Heart right ventricle (tissue), 16 donors: ENCODE results near the gene ZNF593OS. TPM values are rescaled to one million over a fixed set of nuclear protein-coding genes. Genes with fewer than 3 reads are reported as not detected.

ENCODE experiments used
- ATAC-seq, 8 donors: fragments of 200-7000 bp; cut with Tn5 transposase; one replicate each; pipeline ENCODE4 v1.9.1; 2020; ENCODE audit warnings: mild to moderate bottlenecking in 8 of 8, moderate library complexity in 8 of 8, moderate number of reproducible peaks in 1 of 8
- DNase-seq, 2 donors: peaks; one replicate each; pipeline ENCODE4 v3.0.0-alpha.2; 2020
- H3K27ac ChIP-seq, 10 donors: fragments of 200-600 bp; sonication (generic) in 2 of 10; one replicate each; pipeline versions ENCODE4 v1.5.0 to v1.8.0; 2020 to 2022; ENCODE audit warnings: mild to moderate bottlenecking in 3 of 10
- H3K27me3 ChIP-seq, 7 donors: fragments of 200-600 bp; one replicate each; pipeline ENCODE4 v1.8.0; 2021 to 2022; ENCODE audit warnings: mild to moderate bottlenecking in 2 of 7
- H3K36me3 ChIP-seq, 9 donors: fragments of 200-600 bp; sonication (generic) in 1 of 9; one replicate each; pipeline versions ENCODE4 v1.5.0 to v1.8.0; 2020 to 2022; ENCODE audit warnings: mild to moderate bottlenecking in 2 of 9
- H3K4me1 ChIP-seq, 9 donors: fragments of 200-600 bp; sonication (generic) in 1 of 9; one replicate each; pipeline versions ENCODE4 v1.5.0 to v1.8.0; 2020 to 2022; ENCODE audit warnings: mild to moderate bottlenecking in 4 of 9
- H3K4me3 ChIP-seq, 10 donors: fragments of 200-600 bp; sonication (generic) in 2 of 10; one replicate each; pipeline versions ENCODE4 v1.5.0 to v1.8.0; 2020 to 2022; ENCODE audit warnings: mild to moderate bottlenecking in 7 of 10, moderate library complexity in 2 of 10
- H3K9me3 ChIP-seq, 11 donors: fragments of 200-600 bp in 10 of 11; sonication (generic) in 2 of 11; one replicate each; pipeline versions ENCODE4 v1.5.0 to v1.8.0; 2013 to 2022; ENCODE audit warnings: mild to moderate bottlenecking in 2 of 11, control low read depth in 1 of 11, moderate library complexity in 1 of 11
- WGBS, 2 donors: extraction: QIAGEN DNeasy Blood & Tissue Kit; methylation state at CpG; one replicate each; pipeline ENCODE4 v1.1.7; 2013; ENCODE audit warnings: inconsistent platforms in 1 of 2; 5-methylcytosine and 5-hydroxymethylcytosine counted together
- intact Hi-C, 10 donors: fragments of 100-400 bp; cut with DNase I; formaldehyde crosslinking; loops; one replicate each; pipeline versions ENCODE4 v1.11.1 to v1.14.2; 2022
- polyA plus RNA-seq, 2 donors: library from polyadenylated mRNA; stranded (reverse); fragments of 200-250 nt; gene quantifications; one replicate each; pipeline ENCODE4 v1.2.3, GENCODE V29; 2013
- total RNA-seq, 10 donors: library from RNA; stranded (reverse); fragmentation: NEBNext Ultra II Directional in 3 of 10; extraction: Animal tissue kit (Norgen Biotek cat#: 25700) in 3 of 10; gene quantifications; one replicate each; pipeline versions ENCODE4 v1.2.1 to v1.2.4, GENCODE V29; 2021 to 2023
- TF ChIP-seq, protein P1 (sequence below), 9 donors: fragments of 200-600 bp; sonication (generic) in 2 of 9; IDR thresholded peaks; one replicate each; pipeline versions ENCODE4 v1.5.0 to v1.8.0; 2021 to 2022; ENCODE audit warnings: antibody characterized with exemption in 9 of 9, mild to moderate bottlenecking in 5 of 9, moderate library complexity in 1 of 9
- donor health status: Arrhythmogenic right ventricular cardiomyopathy.
- donor health status: ischemic (EF 13 %, LVEDD 7.1; RV severe dilation, severe dysfunction).
- donor health status: healthy with polysubstance abuse.
- donor health status: DM: no; HTN: yes; CAD: no.
- donor health status: DM: no; HTN: no; CAD: no.
- donor health status: ischemic (EF 25% LVEDD 6.9; RV normal size, moderate dysfunction).
- donor health status: ischemic (EF 25% LVEDD 5.7; RV mildly dilated, moderate dysfunction).
- donor health status: healthy.
- donor health status: DM: yes; HTN: yes; CAD: no.
- donor health status: Ischemic cardiomyopathy.
- donor health status: ischemic (EF 35%, LVEDD 5.7; RV mildly dilated, moderate dysfunction).
- donor health status: nonischemic (EF 11% LVEDD 7.7; RV severe dilation, severe dysfunction).
- donor health status: DM: yes; HTN: yes; CAD: no.
- donor health status: PGD.
- donor health status: ischemic (EF 29% LVEDD 5.4; RV normal size, mild dysfunction).
- donor health status: nonischemic (EF 23%, LVEDD 6.1; RV moderate dilation, normal function).

Gene ZNF593OS
- total and polyA plus RNA-seq, 12 donors, result 0.46 TPM; not detected in 11

DNA sequence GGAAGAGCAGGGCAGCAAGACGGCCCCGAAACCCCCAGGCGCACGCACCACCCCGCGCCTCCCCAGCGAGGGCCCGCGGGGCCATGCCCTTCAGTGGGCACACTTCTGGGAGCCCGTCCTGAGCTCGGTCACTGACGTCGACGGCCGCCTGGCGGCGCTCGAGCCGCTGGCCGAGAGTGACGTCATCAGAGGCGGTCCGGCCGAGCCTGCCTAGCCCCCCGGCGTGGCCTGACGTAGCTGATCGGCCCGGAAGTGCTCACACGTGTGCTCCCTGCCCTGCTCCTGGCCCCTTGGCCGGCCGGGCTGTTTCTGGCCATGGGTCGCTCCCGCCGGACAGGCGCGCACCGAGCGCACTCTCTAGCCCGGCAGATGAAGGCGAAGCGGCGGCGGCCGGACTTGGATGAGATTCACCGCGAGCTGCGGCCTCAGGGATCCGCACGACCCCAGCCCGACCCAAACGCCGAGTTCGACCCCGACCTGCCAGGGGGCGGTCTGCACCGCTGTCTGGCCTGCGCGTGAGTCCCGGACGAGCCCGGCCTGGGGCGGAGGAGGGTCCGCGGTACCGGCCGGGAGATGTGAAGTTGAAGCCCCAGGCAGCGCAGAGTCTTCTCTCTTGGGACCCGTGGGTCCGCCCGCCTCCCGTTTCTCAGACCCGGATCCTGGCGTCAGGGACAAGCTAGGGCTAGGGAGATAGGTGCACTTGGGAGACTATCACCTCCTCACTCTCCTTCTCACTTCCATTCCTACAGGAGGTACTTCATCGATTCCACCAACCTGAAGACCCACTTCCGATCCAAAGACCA, 1.8 kb downstream of the ZNF593OS start, which contains the start of gene ZNF593:
TSS of gene ZNF593 (plus strand) at position 240 of the 803 bp plus-strand sequence. CDS start at position 316, 76 bp downstream.
- intact Hi-C loops, result loop anchor here (2.0 to 10.0 kb wide), 11 partner anchors 55 to 155 kb away; partner anchors contain the start of genes CEP85 (in 7 of the 10), CD52 (in 1 of the 10) and PDIK1L (in 1 of the 10)
- peak; percentile 96 to 98 (median 97) for ATAC-seq

DNA sequence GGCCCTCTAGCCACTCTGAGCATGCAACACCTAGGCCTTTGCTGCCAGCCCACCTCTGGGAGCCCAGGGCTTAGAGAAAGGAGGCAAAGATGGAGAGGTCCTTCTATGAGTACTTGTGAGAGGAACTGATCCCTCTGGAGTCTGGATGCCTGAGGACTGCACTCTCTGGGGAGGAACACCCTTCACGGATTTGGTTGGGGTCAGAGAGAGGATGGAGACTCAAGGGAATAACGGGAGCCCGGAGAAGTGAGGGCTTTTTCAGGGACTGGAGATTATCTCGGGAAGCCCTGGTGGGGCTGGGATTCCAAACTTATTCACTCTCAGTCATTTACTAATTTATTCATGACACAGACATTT, 2.5 kb downstream of the ZNF593OS start:
- Histone ChIP-seq H3K27ac (peak overlapping the region in 9 of 10 donors; percentile 79 to 89 (median 82)), H3K27me3 (peaks cover 0 to 6% (median 0%) of the 10 kb centered on the region in 7 donors), H3K9me3 (no peaks in the 10 kb centered on the region), H3K4me1 (peaks cover 5 to 37% (median 18%) of the 10 kb centered on the region in 9 donors), H3K4me3 (peak overlapping the region in 8 of 10 donors; percentile 63 to 93 (median 83)), H3K36me3 (peaks cover 0 to 8% (median 0%) of the 10 kb centered on the region in 9 donors)
- TF ChIP-seq, protein P1, sequence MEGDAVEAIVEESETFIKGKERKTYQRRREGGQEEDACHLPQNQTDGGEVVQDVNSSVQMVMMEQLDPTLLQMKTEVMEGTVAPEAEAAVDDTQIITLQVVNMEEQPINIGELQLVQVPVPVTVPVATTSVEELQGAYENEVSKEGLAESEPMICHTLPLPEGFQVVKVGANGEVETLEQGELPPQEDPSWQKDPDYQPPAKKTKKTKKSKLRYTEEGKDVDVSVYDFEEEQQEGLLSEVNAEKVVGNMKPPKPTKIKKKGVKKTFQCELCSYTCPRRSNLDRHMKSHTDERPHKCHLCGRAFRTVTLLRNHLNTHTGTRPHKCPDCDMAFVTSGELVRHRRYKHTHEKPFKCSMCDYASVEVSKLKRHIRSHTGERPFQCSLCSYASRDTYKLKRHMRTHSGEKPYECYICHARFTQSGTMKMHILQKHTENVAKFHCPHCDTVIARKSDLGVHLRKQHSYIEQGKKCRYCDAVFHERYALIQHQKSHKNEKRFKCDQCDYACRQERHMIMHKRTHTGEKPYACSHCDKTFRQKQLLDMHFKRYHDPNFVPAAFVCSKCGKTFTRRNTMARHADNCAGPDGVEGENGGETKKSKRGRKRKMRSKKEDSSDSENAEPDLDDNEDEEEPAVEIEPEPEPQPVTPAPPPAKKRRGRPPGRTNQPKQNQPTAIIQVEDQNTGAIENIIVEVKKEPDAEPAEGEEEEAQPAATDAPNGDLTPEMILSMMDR (IDR thresholded peaks at IDR 0.05), result no peak
- DNase-seq, result no peak
- intact Hi-C loops, result loop anchor here in 7 of 10 donors (2.0 to 10.0 kb wide), 8 partner anchors 56 to 156 kb away; partner anchors contain the start of genes CEP85 (in 6 of the 7) and PDIK1L (in 1 of the 7)
- ATAC-seq, result peak in 1 of 8 donors; percentile 2
- WGBS, 2 donors, result 30 to 32% methylated on average over 4 of the region's 4 CpGs

More for the DNA sequence above, 1.8 kb downstream of the ZNF593OS start, which contains the start of gene ZNF593:
- no peaks in the 10 kb centered on the region for H3K9me3 ChIP-seq
- peaks cover 5 to 33% (median 16%) of the 10 kb centered on the region in 9 donors for H3K4me1 ChIP-seq
- H3K4me3 ChIP-seq, result peak within 1 kb of the TSS; percentile 63 to 100 (median 88)
- WGBS, 2 donors, result 1 to 2% methylated on average over 62 to 76 of the region's 76 CpGs
- TF ChIP-seq, protein P1 (IDR thresholded peaks at IDR 0.05), result peak; percentile 80 to 97 (median 91)
- no peaks in the 10 kb centered on the region for H3K27me3 ChIP-seq
- peak; percentile 92 to 94 for DNase-seq
- peaks cover 0 to 8% (median 0%) of the 10 kb centered on the region in 9 donors for H3K36me3 ChIP-seq
- H3K27ac ChIP-seq, result peak within 1 kb of the TSS in 9 of 10 donors; percentile 79 to 89 (median 82)

DNA sequence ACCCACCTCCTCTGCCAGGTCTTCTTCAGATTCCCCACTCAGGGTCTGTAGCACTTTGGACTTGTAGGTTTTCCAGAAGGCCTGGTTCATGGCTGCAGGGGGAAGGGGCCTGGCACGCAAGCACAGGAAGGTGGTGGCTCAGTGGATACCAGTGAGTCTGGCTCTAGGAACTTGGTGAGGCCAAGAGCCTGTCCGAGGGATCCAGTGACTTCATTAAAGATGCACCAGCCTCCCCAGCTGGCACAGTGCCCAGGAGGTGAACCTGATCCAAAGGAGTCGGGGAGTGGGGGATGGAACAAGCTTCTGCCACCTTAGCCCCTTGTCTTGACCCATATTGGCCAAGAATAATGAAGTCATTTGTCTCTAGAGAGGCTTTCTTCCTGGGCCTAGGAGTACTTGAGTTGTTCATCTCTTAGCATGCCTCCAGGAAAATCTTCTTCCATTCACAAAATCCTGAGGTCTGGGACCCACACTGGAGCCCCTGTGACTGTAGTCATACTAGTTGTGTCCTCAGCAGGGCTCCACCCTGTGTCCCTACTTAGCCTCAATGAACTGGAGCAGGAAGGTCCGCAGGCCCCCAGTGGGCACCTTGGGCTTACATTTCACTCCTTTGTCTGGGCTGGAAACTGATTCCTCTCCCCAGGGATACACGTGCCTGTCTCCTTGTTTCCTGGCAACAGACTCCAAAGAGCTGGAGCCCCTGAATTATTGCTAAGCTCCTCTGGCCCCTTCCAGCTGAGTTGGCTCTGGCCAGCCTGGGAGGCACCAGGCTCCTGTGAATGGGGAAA, 3.0 kb downstream of the ZNF593OS start, which contains the start of gene C1orf232:
TSS of gene C1orf232 (minus strand) at position 554 of the 788 bp plus-strand sequence. CDS start at position 90, 464 bp downstream.
- ATAC-seq, result no peak
- TF ChIP-seq, protein P1 (IDR thresholded peaks at IDR 0.05), result no peak
- peak within 1 kb of the TSS in 9 of 10 donors; percentile 79 to 89 (median 82) for H3K27ac ChIP-seq
- peaks cover 0 to 8% (median 0%) of the 10 kb centered on the region in 9 donors for H3K36me3 ChIP-seq
- DNase-seq, result no peak
- no peaks in the 10 kb centered on the region for H3K9me3 ChIP-seq
- peaks cover 5 to 42% (median 21%) of the 10 kb centered on the region in 9 donors for H3K4me1 ChIP-seq
- H3K4me3 ChIP-seq, result peak within 1 kb of the TSS; percentile 63 to 100 (median 88)
- intact Hi-C loops, result loop anchor here in 7 of 10 donors (2.0 to 10.0 kb wide), 8 partner anchors 56 to 156 kb away; partner anchors contain the start of genes CEP85 (in 6 of the 7) and PDIK1L (in 1 of the 7)
- H3K27me3 ChIP-seq, result peaks cover 0 to 11% (median 0%) of the 10 kb centered on the region in 7 donors
- WGBS, 2 donors, result 53 to 57% methylated on average over 5 of the region's 5 CpGs
